GM18508 (cell line): ENCODE results near the gene PTRH1.

Experiments used
- ATAC-seq: cut with Tn5 transposase; IDR thresholded peaks from one replicate; pipeline ENCODE4 v1.9.1; 2021; ENCODE audit warnings: moderate number of reproducible peaks; ENCODE audit not compliant: insufficient read depth, unreplicated experiment

The PTRH1 gene

DNA sequence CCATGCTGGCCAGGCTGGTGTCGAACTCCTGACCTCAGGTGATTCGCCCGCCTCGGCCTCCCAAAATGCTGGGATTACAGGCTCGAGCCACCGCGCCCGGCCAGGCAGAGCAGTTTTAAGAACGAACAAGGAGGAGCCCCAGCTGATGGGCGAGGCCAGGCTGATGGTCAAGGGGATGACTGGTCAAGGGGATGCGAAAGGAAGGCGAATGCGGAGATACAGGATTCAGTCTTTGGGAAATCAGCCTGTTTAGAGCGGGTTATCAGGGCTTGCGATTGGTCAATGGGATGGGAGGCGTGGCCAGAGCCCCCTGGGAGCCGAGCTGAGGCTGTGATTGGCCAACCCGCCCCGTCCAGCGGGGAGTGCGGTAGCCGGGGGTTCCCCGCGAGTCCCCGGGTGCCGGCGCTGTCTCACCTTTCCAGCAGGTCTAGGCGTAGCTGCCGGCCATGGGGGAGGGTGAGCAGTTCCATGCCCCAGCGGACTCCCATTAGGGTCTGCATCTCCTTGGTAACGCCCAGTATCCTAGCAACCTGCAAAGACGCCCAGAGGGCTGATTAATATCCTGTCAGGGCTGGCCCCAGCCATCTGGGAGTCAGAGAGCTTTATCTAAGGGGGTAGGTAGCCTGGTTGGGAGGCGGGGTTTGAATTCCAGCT is 27.1 kb upstream of the PTRH1 start:
- ATAC-seq = no peak

DNA sequence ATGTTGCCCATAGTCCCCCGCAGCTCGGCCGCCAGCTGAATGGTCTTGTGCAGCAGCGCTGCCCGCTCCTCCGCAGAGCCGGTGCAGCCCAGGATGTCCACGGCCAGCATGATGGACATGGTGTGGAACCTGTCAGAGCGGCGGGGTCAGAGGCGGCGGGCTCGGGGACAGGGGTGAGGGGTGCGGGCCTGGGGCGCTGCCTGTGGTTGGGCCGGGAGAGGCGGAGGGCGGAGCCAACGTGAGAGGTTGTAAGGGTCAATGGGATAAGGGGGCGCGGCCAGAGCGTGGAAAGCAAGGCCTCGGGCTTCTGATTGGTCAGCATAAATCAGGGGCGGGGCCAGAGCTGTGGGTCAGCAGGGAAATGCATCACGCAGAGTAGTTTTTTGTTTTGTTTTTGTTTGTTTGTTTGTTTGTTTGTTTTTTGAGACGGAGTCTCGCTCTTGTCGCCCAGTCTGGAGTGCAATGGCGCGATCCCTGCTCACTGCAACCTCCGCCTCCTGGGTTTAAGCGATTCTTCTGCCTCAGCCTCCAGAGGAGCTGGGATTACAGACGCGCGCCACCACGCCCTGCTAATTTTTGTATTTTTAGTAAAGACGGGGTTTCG is 26.5 kb upstream of the PTRH1 start:
- ATAC-seq = no peak

- no peak for ATAC-seq
Observed at GRCh38 chr9:127739614-127740330, 24.3 kb upstream of the PTRH1 start.

- no peak for ATAC-seq
Observed at GRCh38 chr9:127738666-127739065, 23.2 kb upstream of the PTRH1 start.

DNA sequence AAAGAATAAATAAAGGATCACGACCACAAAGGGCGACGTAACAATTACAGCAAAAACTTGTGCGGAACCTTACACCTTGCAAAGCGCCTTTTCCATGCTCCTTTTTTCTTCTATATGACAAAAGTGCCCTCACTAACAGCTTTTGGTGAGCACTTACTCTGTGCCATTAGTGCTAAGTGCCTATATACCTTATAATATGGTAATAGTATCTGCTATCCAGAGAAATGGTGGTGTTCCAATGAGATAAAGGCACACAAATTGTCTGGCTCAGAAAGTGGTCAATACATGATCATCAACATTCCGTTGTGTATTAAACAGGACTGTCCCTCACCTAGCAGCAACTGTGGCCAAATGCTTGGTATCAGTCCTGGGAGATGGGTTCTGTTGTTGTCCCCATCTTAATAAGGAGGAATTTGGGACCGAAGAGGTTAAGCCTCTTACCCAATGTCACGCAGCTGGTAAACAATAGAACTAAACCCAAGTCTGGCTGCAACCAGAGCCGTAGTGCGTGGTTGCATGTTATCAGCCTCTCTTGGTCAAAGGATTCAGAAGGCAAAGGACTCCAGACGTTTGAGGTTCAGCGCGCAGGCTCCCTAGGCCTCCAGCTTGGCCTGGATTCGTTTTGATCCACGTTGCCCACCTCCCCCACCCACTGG is 20.2 kb upstream of the PTRH1 start:
- ATAC-seq = no peak

GRCh38 chr9:127734747-127735529 is 19.5 kb upstream of the PTRH1 start, which contains the start of gene TOR2A:
Gene TOR2A (minus strand): TSS chr9:127735294. CDS start chr9:127735270, 24 bp downstream.
- peak; percentile 56 for ATAC-seq

- no peak for ATAC-seq
Observed at GRCh38 chr9:127734247-127734746, 18.8 kb upstream of the PTRH1 start.

- no peak for ATAC-seq
Observed at GRCh38 chr9:127733614-127734013, 18.2 kb upstream of the PTRH1 start.

- no peak for ATAC-seq
Observed at GRCh38 chr9:127732444-127732843, 17.0 kb upstream of the PTRH1 start.

- no peak for ATAC-seq
Observed at GRCh38 chr9:127731938-127732337, 16.5 kb upstream of the PTRH1 start.

DNA sequence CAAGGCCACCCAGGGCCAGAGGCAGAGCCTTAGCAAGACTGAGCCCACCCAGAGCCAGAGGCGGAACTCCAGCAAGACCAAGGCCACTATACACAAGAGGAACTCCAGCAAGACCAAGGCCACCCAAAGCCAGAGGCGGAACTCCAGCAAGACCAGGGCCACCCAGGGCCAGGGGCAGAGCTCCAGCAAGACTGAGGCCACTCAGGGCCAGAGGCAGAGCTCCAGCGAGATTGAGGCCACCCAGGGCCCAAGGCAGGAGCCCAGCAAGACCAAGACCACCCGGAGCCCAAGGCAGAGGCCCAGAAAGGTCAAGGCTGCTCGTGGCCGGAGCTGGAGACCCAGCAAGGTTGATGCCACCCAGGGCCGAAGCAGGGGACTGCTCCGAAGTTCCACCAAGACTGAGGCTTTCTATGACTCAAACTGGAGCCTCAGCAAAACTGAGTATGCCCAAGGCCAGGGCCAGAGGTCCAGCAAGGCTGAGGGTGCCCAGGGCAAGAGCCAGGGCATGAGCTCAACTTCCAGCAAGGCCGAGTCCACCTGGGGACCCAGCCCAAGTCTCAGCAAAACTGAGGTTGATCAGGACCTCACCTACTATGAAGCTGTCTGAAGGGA is 15.4 kb upstream of the PTRH1 start:
- no peak for ATAC-seq

- no peak for ATAC-seq
Observed at GRCh38 chr9:127730262-127730661, 14.8 kb upstream of the PTRH1 start.

- no peak for ATAC-seq
Observed at GRCh38 chr9:127729522-127730256, 14.2 kb upstream of the PTRH1 start.

- ATAC-seq = no peak
Observed at GRCh38 chr9:127728808-127729207, 13.3 kb upstream of the PTRH1 start.

- ATAC-seq = no peak
Observed at GRCh38 chr9:127726871-127727270, 11.4 kb upstream of the PTRH1 start.

GRCh38 chr9:127724012-127724411 is 8.5 kb upstream of the PTRH1 start:
- ATAC-seq = no peak

DNA sequence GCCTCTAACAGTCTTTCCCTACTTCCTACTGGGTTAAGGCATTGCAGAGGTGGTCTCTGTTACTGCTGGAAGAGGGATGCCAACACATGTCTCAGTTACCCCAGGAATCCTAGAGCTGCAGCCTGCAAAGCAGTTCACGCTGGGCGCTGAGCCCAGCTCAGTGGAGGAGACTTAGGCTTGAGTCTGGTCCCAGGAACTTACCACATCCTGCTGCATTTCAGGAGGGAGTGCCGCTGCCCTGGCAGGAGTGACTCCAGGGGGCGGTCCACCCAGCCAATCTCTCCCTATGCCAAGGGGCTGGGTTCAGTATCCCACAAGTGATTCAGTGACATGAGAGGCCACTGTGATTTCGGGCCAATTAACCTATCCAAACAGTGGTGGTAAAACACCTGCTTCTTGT is 8.0 kb upstream of the PTRH1 start:
- ATAC-seq = no peak

GRCh38 chr9:127723013-127723412 is 7.5 kb upstream of the PTRH1 start:
- ATAC-seq = no peak
